Measurements from ENCODE around the gene RXFP4. TPM values are rescaled to one million over a fixed set of nuclear protein-coding genes. Genes with fewer than 3 reads are reported as not detected.

Gene RXFP4
- total and polyA plus RNA-seq, 2 of the 13 experiments (the other 11 are each of a cell fraction or from before 2014, with no cell fraction given) = 0.38 to 1.4 TPM

DNA sequence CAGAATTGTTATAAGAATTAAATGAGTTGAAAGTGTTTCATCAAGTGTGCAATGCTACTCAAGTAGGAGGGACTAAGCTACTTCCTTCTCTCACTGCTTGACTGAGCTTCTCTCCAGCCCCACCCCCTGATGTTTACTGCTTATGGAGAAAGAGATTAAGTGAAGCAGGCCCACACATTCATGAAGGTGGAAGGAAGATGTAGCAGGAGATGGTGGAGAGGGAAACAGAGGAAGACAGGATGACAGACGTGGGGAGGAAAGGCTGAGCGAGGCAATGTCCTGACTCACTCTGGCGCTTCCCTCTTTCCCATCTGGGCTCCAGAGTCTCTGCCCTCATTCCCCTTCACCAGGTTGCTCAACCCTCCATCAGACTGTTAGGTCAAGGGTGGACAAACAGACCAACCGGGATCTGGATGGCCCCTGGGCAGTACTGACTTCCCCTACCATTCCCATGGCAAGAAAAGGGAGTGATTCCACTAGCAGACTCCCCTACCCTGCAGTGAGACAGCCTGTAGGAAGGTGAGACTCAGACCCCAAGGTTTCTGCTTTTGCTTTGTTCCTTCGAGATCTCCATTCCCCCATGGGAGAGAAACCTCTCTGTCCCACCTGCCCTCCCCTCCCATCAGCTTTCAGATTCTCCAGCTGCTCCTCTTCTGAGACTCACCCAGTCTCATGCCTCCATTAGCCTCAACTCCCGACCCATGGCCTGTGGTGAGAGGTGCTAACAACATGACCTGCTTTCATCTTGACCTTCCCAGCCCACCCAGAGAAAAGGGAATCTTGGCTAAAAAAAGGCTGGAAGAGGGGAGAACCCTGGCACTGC lies 40.0 kb downstream of the RXFP4 start (continued):
- TF ChIP-seq SRF (IDR thresholded peaks at IDR 0.05; ENCODE audit: low read depth, low read length) (no peak), ZFP36L1 (CRISPR knock-in tag; IDR thresholded peaks at IDR 0.05) (no peak), NR2C2 (CRISPR knock-in tag; IDR thresholded peaks at IDR 0.05; ENCODE audit: borderline replicate concordance) (peak; percentile 65; the same call in 1 of the 2 replicates), GLI4 (CRISPR knock-in tag; IDR thresholded peaks at IDR 0.05; ENCODE audit: borderline replicate concordance) (no peak), FOSL2 (CRISPR knock-in tag; IDR thresholded peaks at IDR 0.05) (peak; percentile 70), KDM4B (CRISPR knock-in tag; IDR thresholded peaks at IDR 0.05) (0 out of 2 replicates have a peak, but pooled peaks have one; percentile 50), ZNF251 (CRISPR knock-in tag; IDR thresholded peaks at IDR 0.05) (no peak)
- TF ChIP-seq, protein P1, sequence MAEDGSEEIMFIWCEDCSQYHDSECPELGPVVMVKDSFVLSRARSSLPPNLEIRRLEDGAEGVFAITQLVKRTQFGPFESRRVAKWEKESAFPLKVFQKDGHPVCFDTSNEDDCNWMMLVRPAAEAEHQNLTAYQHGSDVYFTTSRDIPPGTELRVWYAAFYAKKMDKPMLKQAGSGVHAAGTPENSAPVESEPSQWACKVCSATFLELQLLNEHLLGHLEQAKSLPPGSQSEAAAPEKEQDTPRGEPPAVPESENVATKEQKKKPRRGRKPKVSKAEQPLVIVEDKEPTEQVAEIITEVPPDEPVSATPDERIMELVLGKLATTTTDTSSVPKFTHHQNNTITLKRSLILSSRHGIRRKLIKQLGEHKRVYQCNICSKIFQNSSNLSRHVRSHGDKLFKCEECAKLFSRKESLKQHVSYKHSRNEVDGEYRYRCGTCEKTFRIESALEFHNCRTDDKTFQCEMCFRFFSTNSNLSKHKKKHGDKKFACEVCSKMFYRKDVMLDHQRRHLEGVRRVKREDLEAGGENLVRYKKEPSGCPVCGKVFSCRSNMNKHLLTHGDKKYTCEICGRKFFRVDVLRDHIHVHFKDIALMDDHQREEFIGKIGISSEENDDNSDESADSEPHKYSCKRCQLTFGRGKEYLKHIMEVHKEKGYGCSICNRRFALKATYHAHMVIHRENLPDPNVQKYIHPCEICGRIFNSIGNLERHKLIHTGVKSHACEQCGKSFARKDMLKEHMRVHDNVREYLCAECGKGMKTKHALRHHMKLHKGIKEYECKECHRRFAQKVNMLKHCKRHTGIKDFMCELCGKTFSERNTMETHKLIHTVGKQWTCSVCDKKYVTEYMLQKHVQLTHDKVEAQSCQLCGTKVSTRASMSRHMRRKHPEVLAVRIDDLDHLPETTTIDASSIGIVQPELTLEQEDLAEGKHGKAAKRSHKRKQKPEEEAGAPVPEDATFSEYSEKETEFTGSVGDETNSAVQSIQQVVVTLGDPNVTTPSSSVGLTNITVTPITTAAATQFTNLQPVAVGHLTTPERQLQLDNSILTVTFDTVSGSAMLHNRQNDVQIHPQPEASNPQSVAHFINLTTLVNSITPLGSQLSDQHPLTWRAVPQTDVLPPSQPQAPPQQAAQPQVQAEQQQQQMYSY (CRISPR knock-in tag; IDR thresholded peaks at IDR 0.05) = no peak
- TF ChIP-seq, protein P2, sequence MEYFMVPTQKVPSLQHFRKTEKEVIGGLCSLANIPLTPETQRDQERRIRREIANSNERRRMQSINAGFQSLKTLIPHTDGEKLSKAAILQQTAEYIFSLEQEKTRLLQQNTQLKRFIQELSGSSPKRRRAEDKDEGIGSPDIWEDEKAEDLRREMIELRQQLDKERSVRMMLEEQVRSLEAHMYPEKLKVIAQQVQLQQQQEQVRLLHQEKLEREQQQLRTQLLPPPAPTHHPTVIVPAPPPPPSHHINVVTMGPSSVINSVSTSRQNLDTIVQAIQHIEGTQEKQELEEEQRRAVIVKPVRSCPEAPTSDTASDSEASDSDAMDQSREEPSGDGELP (IDR thresholded peaks at IDR 0.05; ENCODE audit: borderline replicate concordance, low read depth) = no peak; the same call in 1 of the 2 replicates
- TF ChIP-seq, protein P3, sequence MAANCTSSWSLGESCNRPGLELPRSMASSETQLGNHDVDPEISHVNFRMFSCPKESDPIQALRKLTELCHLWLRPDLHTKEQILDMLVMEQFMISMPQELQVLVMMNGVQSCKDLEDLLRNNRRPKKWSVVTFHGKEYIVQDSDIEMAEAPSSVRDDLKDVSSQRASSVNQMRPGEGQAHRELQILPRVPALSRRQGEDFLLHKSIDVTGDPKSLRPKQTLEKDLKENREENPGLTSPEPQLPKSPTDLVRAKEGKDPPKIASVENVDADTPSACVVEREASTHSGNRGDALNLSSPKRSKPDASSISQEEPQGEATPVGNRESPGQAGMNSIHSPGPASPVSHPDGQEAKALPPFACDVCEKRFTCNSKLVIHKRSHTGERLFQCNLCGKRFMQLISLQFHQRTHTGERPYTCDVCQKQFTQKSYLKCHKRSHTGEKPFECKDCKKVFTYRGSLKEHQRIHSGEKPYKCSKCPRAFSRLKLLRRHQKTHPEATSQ (CRISPR knock-in tag; IDR thresholded peaks at IDR 0.05; ENCODE audit: borderline replicate concordance) = no peak
- TF ChIP-seq, protein P4, sequence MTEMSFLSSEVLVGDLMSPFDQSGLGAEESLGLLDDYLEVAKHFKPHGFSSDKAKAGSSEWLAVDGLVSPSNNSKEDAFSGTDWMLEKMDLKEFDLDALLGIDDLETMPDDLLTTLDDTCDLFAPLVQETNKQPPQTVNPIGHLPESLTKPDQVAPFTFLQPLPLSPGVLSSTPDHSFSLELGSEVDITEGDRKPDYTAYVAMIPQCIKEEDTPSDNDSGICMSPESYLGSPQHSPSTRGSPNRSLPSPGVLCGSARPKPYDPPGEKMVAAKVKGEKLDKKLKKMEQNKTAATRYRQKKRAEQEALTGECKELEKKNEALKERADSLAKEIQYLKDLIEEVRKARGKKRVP (CRISPR knock-in tag; IDR thresholded peaks at IDR 0.05) = 0 out of 4 replicates have a peak, but pooled peaks of 1 of the 2 experiments have one; percentile 23
- TF ChIP-seq, protein P5, sequence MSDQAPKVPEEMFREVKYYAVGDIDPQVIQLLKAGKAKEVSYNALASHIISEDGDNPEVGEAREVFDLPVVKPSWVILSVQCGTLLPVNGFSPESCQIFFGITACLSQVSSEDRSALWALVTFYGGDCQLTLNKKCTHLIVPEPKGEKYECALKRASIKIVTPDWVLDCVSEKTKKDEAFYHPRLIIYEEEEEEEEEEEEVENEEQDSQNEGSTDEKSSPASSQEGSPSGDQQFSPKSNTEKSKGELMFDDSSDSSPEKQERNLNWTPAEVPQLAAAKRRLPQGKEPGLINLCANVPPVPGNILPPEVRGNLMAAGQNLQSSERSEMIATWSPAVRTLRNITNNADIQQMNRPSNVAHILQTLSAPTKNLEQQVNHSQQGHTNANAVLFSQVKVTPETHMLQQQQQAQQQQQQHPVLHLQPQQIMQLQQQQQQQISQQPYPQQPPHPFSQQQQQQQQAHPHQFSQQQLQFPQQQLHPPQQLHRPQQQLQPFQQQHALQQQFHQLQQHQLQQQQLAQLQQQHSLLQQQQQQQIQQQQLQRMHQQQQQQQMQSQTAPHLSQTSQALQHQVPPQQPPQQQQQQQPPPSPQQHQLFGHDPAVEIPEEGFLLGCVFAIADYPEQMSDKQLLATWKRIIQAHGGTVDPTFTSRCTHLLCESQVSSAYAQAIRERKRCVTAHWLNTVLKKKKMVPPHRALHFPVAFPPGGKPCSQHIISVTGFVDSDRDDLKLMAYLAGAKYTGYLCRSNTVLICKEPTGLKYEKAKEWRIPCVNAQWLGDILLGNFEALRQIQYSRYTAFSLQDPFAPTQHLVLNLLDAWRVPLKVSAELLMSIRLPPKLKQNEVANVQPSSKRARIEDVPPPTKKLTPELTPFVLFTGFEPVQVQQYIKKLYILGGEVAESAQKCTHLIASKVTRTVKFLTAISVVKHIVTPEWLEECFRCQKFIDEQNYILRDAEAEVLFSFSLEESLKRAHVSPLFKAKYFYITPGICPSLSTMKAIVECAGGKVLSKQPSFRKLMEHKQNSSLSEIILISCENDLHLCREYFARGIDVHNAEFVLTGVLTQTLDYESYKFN (CRISPR knock-in tag; conservative IDR thresholded peaks at IDR 0.05) = peak; percentile 34; the same call in 1 of the 2 replicates
- TF ChIP-seq, protein P6, sequence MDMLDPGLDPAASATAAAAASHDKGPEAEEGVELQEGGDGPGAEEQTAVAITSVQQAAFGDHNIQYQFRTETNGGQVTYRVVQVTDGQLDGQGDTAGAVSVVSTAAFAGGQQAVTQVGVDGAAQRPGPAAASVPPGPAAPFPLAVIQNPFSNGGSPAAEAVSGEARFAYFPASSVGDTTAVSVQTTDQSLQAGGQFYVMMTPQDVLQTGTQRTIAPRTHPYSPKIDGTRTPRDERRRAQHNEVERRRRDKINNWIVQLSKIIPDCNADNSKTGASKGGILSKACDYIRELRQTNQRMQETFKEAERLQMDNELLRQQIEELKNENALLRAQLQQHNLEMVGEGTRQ (IDR thresholded peaks at IDR 0.05; ENCODE audit: low read depth, low read length) = no peak
- TF ChIP-seq, protein P6 (CRISPR knock-in tag; IDR thresholded peaks at IDR 0.05; ENCODE audit: borderline replicate concordance) = no peak

All from HepG2 (cell line).